HG03354 (cell line): ENCODE results near the gene MIOS.

Experiments
- ATAC-seq: cut with Tn5 transposase; IDR thresholded peaks from one replicate; pipeline ENCODE4 v1.9.1; 2021; ENCODE audit warnings: mild to moderate bottlenecking; ENCODE audit not compliant: unreplicated experiment, poor library complexity, severe bottlenecking

Gene MIOS

DNA sequence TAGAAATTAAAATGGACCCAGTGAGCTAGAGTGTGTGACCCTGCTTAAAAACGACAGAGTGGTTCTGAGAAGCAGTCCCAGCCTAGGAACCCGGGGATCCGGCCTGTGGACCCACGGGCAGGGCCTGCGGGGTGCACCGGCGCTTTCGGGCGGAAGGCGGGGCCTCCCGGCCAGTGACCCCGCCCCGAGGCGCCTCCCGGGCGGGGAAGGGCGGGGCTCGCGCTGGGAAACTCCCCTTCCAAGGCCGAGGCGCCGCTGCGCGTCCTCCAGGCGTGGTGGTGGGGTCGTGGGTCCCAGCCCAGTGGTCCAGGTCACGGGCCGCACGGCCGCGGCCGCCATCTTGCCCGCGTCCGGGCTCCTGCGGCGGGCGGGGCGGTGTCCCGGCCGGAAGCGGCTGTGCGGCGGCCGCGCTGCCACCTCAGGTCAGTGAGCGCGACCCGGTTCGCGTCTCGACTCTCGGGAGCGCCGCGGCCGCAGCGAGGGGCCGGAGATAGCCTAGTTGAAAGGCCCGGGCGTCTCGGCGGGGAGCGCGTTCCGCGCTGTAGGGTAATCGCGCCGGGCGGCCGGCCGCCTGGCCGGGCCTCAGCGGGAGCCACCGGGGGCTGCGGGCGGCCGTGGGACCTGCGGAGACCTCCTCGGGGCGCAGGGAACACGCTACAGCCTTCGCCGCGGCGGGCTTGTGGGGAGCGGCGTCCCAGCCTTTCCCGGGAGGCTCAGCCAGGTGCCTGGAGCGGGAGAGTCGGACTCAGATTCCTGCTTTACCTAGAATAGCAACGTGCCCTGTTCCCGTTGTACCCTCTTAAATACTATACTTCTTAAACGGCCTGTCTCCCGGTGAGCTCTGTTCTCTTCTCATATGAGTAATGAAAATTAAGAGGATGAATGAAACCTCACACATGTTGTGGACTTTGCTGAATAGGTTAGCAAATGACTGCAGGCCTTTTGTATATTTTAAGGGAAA is at the start of gene MIOS:
Gene MIOS (plus strand): TSS at position 234 of the 961 bp plus-strand sequence. CDS start 5,592 bp downstream, outside the sequence.
- peak; percentile 80 for ATAC-seq

DNA sequence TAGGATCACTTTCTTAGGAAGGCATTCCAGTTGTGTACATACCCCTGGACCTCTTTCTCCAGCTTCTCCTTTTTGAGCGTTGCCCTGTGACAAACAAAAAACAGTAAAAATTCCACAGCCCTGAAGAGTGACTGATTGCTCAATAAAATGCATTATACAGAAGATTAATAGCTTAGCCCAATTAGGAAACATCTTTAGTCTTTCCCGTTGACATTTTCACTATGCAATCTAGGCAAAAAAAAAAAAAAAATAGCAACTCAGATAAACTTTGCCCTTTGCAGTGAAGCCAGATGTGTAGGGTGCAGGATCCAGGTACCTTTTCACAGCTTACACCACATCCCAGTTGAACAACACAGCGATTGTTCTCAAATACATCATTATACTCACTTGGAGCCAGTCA is 48.9 kb upstream of the MIOS start:
- ATAC-seq, result no peak

DNA sequence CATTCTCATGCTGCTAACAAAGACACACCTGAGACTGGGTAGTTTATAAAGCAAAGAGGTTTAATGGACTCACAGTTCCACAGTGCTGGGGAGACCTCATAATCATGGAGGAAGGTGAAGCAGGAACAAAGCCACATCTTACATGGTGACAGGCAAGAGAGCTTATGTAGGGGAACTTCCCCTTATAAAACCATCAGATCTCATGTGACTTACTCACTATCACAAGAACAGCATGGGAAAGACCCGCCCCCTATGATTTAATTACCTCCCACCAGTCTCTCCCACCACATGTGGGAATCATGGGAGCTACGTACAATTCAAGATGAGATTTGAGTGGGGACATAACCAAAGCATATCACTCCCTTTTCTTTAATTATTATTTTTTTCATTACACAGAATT is 47.6 kb upstream of the MIOS start:
- ATAC-seq, result no peak

DNA sequence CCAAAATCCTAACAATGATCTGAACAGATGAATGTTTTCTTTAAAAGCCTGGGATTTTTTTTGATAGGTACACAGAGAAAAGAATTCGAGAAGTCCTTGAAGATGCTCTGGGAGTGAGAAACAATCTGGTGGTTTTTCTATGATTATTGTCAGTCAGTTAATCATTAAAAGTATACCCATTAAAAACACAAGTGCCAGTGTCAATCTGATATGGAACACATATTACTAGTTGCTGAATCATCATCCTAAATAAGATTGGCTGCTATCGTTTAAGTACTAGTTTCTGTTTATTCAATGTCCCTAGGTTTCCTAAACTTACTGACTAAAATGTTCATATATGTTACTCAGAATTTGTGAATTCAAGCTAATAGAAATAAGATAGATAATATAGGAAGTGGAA is 47.2 kb upstream of the MIOS start:
- ATAC-seq, result no peak

- ATAC-seq, result no peak
These were observed 45.4 kb upstream of the MIOS start for GRCh38 chr7:7521259-7521658.

- ATAC-seq, result no peak
These were observed 44.3 kb upstream of the MIOS start for GRCh38 chr7:7522421-7522820.

- no peak for ATAC-seq
These were observed 42.6 kb upstream of the MIOS start for GRCh38 chr7:7524121-7524520.

- ATAC-seq, result no peak
These were observed 40.7 kb upstream of the MIOS start for GRCh38 chr7:7526006-7526405.

GRCh38 chr7:7527047-7527446 is 39.6 kb upstream of the MIOS start:
- no peak for ATAC-seq

DNA sequence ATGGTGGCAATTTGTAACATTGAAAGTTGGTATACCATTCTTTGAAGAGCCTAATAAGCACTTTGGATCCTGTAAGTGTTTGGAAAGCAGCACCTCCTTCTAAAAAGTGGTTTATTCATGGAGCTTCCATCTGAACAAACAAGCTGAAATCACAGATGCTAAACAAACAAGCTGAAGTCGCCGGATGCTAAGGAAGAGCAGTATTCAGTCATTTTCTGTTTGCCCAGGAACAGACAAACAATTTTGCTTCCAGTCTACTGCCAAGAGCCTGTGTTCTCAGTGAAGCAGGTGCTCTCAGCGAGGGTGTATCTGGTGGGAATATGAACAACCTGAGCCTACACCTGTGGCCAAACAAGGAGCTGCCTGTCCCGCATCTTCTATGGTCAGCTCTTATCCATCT is 37.4 kb upstream of the MIOS start:
- ATAC-seq, result no peak

GRCh38 chr7:7533831-7534430 is 32.8 kb upstream of the MIOS start:
- no peak for ATAC-seq

DNA sequence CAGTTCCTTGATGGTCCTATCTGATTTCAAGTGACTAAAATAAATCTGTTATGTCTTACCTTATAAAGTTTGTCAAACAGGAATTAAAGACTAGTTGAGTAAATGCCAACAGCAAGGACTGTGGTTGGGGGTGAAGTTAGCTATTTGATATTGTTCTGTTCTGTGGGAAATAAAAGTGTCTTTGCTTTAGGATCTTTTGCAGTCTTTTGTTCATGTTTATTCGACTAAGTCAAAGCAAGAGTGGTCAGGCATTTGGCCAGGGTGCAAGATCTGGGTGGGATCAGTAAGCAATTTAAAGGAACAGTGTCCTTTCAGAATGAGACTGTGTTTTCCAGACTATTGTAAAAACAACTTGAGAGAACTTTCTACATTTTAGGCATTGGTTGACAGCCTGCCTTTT is 31.0 kb upstream of the MIOS start, which contains the start of gene COL28A1:
Gene COL28A1 (minus strand): TSS at position 183 of the 400 bp plus-strand sequence. CDS start 2,998 bp downstream, outside the sequence.
- ATAC-seq, result no peak

GRCh38 chr7:7536396-7537019 is 30.2 kb upstream of the MIOS start:
- no peak for ATAC-seq

DNA sequence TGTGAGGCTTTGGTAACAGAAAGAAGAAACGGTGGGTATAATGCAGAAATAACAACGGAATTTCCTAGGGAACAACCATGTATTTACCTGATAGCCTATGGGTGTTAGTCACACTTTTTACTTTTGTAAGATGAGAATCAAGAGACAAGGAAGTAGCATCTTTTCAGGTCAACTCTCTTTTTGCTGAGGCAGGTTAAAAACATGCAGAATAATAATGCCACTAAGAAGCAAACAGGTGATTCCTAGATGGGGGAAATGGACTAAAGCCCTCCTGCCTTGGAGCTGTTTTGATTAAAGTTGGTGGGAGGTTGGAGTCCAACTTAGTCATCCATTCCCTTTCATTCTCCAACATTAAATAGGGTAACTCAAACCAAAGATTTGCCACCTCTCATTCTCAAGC is 29.0 kb upstream of the MIOS start:
- ATAC-seq, result no peak

GRCh38 chr7:7539152-7539551 is 27.5 kb upstream of the MIOS start:
- ATAC-seq, result no peak

- no peak for ATAC-seq
These were observed 27.0 kb upstream of the MIOS start for GRCh38 chr7:7539711-7540110.

DNA sequence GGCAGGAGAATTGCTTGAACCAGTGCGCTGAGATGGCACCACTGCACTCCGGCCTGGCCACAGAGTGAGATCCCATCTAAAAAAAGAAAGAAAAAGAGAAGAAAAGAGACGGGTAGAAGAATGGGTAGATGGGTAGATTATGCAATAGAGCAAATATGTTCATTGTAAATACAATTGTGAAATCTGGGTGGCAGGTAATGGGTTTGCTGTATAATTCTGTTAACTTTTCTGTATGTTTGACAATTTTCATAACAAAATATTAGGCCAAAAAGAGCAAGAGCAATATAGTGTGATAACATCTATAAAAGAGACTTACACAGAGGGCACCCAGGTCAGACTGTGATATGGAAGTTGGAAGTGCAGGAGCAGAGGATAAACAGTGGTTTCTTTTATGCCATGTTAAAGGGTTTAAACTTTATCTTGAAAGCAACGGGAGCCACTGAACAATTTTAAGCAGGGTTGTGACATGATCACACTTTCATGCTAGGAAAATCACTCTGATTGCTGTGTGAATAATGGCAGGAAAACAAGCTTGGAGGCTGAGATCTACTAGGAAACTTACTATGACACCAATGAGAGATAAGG is 24.3 kb upstream of the MIOS start:
- ATAC-seq, result no peak

DNA sequence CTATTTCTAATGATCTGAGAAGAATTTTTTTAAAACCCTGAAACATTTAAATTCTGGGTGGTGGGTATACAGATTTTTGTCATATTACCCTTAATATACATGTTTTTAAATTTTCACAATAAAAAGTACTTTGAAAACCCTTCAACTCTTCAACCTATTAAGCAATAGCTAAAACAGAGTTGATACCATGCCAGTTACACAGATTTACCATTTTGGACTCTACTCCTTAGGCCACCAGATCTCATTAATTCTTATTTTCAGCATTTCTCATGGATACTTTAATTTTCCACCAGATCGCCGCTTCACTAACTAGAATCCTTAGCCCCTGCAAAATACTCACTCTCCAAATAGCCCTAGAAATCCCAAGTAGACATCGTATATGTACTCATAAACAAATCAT is 18.3 kb upstream of the MIOS start:
- no peak for ATAC-seq

GRCh38 chr7:7550663-7551062 is 16.0 kb upstream of the MIOS start:
- ATAC-seq, result no peak

- no peak for ATAC-seq
These were observed 14.5 kb upstream of the MIOS start for GRCh38 chr7:7552199-7552598.
